Liver (tissue), 9 donors: Measurements from ENCODE around the gene USP9X. TPM values are rescaled to one million over a fixed set of nuclear protein-coding genes. Genes with fewer than 3 reads are reported as not detected.

Source experiments
- DNase-seq: peaks from one replicate; pipeline ENCODE4 v3.0.0-alpha.2; 2017; ENCODE audit warnings: low spot score
- H3K27ac ChIP-seq, 2 donors: one replicate each; pipeline ENCODE4 v1.7.0; 2013; ENCODE audit warnings: inconsistent platforms in 2 of 2, low read length in 2 of 2, control low read depth in 1 of 2, low read depth in 1 of 2, mild to moderate bottlenecking in 1 of 2
- H3K27me3 ChIP-seq, 4 donors: one replicate each; pipeline versions ENCODE4 v1.6.1 to v1.7.0; 2013; ENCODE audit warnings: low read length in 3 of 4, inconsistent platforms in 1 of 4, mild to moderate bottlenecking in 1 of 4, moderate library complexity in 1 of 4; ENCODE audit not compliant: control insufficient read depth in 4 of 4, insufficient read depth in 4 of 4
- H3K36me3 ChIP-seq, 4 donors: one replicate each; pipeline versions ENCODE4 v1.6.1 to v1.7.0; 2013; ENCODE audit warnings: low read length in 3 of 4, mild to moderate bottlenecking in 3 of 4, low read depth in 1 of 4, moderate library complexity in 1 of 4; ENCODE audit not compliant: control insufficient read depth in 4 of 4, insufficient read depth in 3 of 4
- H3K4me1 ChIP-seq, 4 donors: one replicate each; pipeline versions ENCODE4 v1.6.1 to v1.7.0; 2013; ENCODE audit warnings: low read length in 3 of 4, mild to moderate bottlenecking in 3 of 4, moderate library complexity in 1 of 4; ENCODE audit not compliant: control insufficient read depth in 4 of 4, insufficient read depth in 4 of 4
- H3K4me3 ChIP-seq, 3 donors: one replicate each; pipeline versions ENCODE4 v1.6.1 to v1.7.0; 2013; ENCODE audit warnings: low read length in 3 of 3, control low read depth in 1 of 3, low read depth in 1 of 3, mild to moderate bottlenecking in 1 of 3
- H3K9ac ChIP-seq, 2 donors: one replicate each; pipeline ENCODE4 v1.7.0; 2013; ENCODE audit warnings: low read length in 2 of 2, mild to moderate bottlenecking in 2 of 2, moderate library complexity in 2 of 2, control low read depth in 1 of 2, low read depth in 1 of 2
- H3K9me3 ChIP-seq, 4 donors: one replicate each; pipeline versions ENCODE4 v1.6.1 to v1.7.0; 2013; ENCODE audit warnings: low read length in 3 of 4; ENCODE audit not compliant: control insufficient read depth in 4 of 4
- FOXA1 ChIP-seq: IDR thresholded peaks from 2 replicates; pipeline ENCODE4 v1.6.1; 2016; ENCODE audit warnings: antibody characterized with exemption
- GABPA ChIP-seq, 2 donors: IDR thresholded peaks in 1 of 2; conservative IDR thresholded peaks in 1 of 2; 2 replicates each; pipeline ENCODE4 v1.6.1; 2016; ENCODE audit warnings: antibody characterized with exemption in 2 of 2, mild to moderate bottlenecking in 1 of 2, moderate library complexity in 1 of 2
- HNF4A ChIP-seq, 2 donors: conservative IDR thresholded peaks; 2 replicates each; pipeline ENCODE4 v1.6.1; 2016; ENCODE audit warnings: antibody characterized with exemption in 2 of 2, mild to moderate bottlenecking in 2 of 2
- HNF4G ChIP-seq: IDR thresholded peaks from 2 replicates; pipeline ENCODE4 v1.6.1; 2016; ENCODE audit warnings: antibody characterized with exemption
- JUND ChIP-seq, 2 donors: IDR thresholded peaks; 2 replicates each; pipeline ENCODE4 v1.6.1; 2016; ENCODE audit warnings: antibody characterized with exemption in 2 of 2
- NR2F2 ChIP-seq: IDR thresholded peaks from 2 replicates; pipeline ENCODE4 v1.6.1; 2016; ENCODE audit warnings: antibody characterized with exemption
- RAD21 ChIP-seq, 2 donors: IDR thresholded peaks; 2 replicates each; pipeline ENCODE4 v1.6.1; 2016; ENCODE audit warnings: antibody characterized with exemption in 2 of 2, mild to moderate bottlenecking in 2 of 2
- RXRA ChIP-seq, 2 donors: IDR thresholded peaks; 2 replicates each; pipeline ENCODE4 v1.6.1; 2017 to 2018; ENCODE audit warnings: antibody characterized with exemption in 2 of 2, mild to moderate bottlenecking in 1 of 2
- SP1 ChIP-seq: IDR thresholded peaks from 2 replicates; pipeline ENCODE4 v1.6.1; 2018; ENCODE audit warnings: antibody characterized with exemption, mild to moderate bottlenecking
- TAF1 ChIP-seq: conservative IDR thresholded peaks from 2 replicates; pipeline ENCODE4 v1.6.1; 2016; ENCODE audit warnings: antibody characterized with exemption, mild to moderate bottlenecking
- WGBS: extraction: QIAGEN DNeasy Blood & Tissue Kit; methylation state at CpG from one replicate; pipeline ENCODE4 v1.1.7; 2013; 5-methylcytosine and 5-hydroxymethylcytosine counted together
- polyA plus RNA-seq, 2 donors: library from polyadenylated mRNA; stranded (reverse) in 1 of 2; unstranded in 1 of 2; fragments of 200-250 nt in 1 of 2; fragments of >200 nt in 1 of 2; fragmentation: Nextera tagmentation in 1 of 2; extraction: Ambion mirVana in 1 of 2; gene quantifications; one replicate each; pipeline versions ENCODE4 v1.2.1 to v1.2.3, GENCODE V29; 2013 to 2015
- total RNA-seq, 2 donors: library from RNA; depleted of rRNA; stranded (reverse); fragments of >200 nt; gene quantifications; one replicate each; pipeline ENCODE4 v1.2.3, GENCODE V29; 2014
- TF ChIP-seq, protein P1 (sequence below): IDR thresholded peaks from 2 replicates; pipeline ENCODE4 v1.6.1; 2016; ENCODE audit warnings: antibody characterized with exemption
- TF ChIP-seq, protein P2 (sequence below): IDR thresholded peaks from 2 replicates; pipeline ENCODE4 v1.6.1; 2016; ENCODE audit warnings: antibody characterized with exemption, mild to moderate bottlenecking
- TF ChIP-seq, protein P3 (sequence below): fragments of 150-350 bp; IDR thresholded peaks from 2 replicates; pipeline ENCODE4 v1.5.1; 2017; ENCODE audit warnings: improper control_type of control experiment, low read depth, low read length; ENCODE audit not compliant: missing input control
- TF ChIP-seq, protein P4 (sequence below): IDR thresholded peaks from 2 replicates; pipeline ENCODE4 v1.6.1; 2016; ENCODE audit warnings: antibody characterized with exemption
- donor health status: healthy.
- donor health status: healthy.
- donor health status: healthy.
- donor health status: healthy.
- donor health status: healthy.

Gene USP9X
- total and polyA plus RNA-seq, 4 donors, result 13.4 to 117 (median 60.9) TPM

DNA sequence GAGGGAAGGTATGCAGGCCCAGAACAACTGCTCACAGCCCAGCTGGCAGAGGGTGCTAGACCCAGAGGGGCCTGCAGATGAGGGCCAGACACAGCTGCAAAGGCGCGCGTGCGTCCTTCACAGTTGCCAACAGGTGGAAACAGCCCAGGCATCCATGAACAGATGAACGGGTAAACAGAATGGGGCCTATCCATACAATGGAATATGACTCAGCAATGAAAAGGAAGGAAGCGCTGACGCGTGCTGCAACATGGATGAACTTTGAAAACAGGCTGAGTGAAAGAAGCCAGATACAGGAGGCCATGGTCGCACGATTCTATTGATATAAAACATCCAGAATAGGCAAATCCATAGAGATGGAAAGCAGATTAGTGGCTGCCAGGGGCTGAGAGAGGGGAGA is 165.6 kb downstream of the USP9X start:
- Histone ChIP-seq H3K27ac (no peak overlapping the region), H3K4me1 (peaks cover 0 to 6% (median 2%) of the 10 kb centered on the region in 4 donors), H3K4me3 (no peak overlapping the region), H3K9me3 (no peaks in the 10 kb centered on the region), H3K9ac (no peak overlapping the region), H3K27me3 (no peaks in the 10 kb centered on the region), H3K36me3 (no peaks in the 10 kb centered on the region)
- 94% methylated on average over 10 of the region's 10 CpGs for WGBS
- TF ChIP-seq HNF4A (conservative IDR thresholded peaks at IDR 0.05) (no peak), SP1 (no peak), GABPA (IDR thresholded peaks at IDR 0.05 in 1 of 2, conservative IDR thresholded peaks at IDR 0.05 in 1 of 2) (no peak), FOXA1 (no peak), NR2F2 (no peak), RXRA (IDR thresholded peaks at IDR 0.05) (no peak), RAD21 (IDR thresholded peaks at IDR 0.05) (no peak), TAF1 (no peak), HNF4G (no peak), JUND (IDR thresholded peaks at IDR 0.05) (no peak)
- TF ChIP-seq, protein P1, sequence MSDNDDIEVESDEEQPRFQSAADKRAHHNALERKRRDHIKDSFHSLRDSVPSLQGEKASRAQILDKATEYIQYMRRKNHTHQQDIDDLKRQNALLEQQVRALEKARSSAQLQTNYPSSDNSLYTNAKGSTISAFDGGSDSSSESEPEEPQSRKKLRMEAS, result no peak
- TF ChIP-seq, protein P2, sequence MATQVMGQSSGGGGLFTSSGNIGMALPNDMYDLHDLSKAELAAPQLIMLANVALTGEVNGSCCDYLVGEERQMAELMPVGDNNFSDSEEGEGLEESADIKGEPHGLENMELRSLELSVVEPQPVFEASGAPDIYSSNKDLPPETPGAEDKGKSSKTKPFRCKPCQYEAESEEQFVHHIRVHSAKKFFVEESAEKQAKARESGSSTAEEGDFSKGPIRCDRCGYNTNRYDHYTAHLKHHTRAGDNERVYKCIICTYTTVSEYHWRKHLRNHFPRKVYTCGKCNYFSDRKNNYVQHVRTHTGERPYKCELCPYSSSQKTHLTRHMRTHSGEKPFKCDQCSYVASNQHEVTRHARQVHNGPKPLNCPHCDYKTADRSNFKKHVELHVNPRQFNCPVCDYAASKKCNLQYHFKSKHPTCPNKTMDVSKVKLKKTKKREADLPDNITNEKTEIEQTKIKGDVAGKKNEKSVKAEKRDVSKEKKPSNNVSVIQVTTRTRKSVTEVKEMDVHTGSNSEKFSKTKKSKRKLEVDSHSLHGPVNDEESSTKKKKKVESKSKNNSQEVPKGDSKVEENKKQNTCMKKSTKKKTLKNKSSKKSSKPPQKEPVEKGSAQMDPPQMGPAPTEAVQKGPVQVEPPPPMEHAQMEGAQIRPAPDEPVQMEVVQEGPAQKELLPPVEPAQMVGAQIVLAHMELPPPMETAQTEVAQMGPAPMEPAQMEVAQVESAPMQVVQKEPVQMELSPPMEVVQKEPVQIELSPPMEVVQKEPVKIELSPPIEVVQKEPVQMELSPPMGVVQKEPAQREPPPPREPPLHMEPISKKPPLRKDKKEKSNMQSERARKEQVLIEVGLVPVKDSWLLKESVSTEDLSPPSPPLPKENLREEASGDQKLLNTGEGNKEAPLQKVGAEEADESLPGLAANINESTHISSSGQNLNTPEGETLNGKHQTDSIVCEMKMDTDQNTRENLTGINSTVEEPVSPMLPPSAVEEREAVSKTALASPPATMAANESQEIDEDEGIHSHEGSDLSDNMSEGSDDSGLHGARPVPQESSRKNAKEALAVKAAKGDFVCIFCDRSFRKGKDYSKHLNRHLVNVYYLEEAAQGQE, result no peak
- TF ChIP-seq, protein P3, sequence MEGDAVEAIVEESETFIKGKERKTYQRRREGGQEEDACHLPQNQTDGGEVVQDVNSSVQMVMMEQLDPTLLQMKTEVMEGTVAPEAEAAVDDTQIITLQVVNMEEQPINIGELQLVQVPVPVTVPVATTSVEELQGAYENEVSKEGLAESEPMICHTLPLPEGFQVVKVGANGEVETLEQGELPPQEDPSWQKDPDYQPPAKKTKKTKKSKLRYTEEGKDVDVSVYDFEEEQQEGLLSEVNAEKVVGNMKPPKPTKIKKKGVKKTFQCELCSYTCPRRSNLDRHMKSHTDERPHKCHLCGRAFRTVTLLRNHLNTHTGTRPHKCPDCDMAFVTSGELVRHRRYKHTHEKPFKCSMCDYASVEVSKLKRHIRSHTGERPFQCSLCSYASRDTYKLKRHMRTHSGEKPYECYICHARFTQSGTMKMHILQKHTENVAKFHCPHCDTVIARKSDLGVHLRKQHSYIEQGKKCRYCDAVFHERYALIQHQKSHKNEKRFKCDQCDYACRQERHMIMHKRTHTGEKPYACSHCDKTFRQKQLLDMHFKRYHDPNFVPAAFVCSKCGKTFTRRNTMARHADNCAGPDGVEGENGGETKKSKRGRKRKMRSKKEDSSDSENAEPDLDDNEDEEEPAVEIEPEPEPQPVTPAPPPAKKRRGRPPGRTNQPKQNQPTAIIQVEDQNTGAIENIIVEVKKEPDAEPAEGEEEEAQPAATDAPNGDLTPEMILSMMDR, result no peak
- TF ChIP-seq, protein P4, sequence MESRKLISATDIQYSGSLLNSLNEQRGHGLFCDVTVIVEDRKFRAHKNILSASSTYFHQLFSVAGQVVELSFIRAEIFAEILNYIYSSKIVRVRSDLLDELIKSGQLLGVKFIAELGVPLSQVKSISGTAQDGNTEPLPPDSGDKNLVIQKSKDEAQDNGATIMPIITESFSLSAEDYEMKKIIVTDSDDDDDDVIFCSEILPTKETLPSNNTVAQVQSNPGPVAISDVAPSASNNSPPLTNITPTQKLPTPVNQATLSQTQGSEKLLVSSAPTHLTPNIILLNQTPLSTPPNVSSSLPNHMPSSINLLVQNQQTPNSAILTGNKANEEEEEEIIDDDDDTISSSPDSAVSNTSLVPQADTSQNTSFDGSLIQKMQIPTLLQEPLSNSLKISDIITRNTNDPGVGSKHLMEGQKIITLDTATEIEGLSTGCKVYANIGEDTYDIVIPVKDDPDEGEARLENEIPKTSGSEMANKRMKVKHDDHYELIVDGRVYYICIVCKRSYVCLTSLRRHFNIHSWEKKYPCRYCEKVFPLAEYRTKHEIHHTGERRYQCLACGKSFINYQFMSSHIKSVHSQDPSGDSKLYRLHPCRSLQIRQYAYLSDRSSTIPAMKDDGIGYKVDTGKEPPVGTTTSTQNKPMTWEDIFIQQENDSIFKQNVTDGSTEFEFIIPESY, result no peak
- DNase-seq, result no peak

DNA sequence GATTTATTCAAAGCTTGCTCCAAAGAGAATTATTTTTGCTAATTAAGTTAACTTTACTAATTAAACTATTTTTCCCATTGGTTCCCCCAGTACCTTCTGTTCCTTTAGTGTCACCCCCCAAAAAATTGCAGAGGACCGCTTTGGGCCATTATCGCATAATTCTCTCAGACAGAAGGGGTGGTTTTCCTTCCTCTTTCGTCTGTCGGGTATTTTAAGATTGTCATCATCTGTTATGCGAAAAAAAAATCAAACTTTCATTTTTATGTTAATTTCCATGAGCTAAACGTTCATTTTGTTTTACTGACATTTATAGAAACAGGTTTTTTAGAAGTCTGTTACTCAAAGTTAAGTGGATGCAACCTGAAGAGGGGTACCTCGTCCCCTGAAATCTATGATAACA is 172.6 kb downstream of the USP9X start:
- DNase-seq, result no peak
- no peak for TF ChIP-seq RAD21 (IDR thresholded peaks at IDR 0.05)
- Histone ChIP-seq H3K36me3 (no peaks in the 10 kb centered on the region), H3K9me3 (no peaks in the 10 kb centered on the region), H3K4me3 (no peak overlapping the region), H3K9ac (no peak overlapping the region), H3K27me3 (no peaks in the 10 kb centered on the region), H3K4me1 (peaks cover 0 to 6% (median 2%) of the 10 kb centered on the region in 4 donors), H3K27ac (no peak overlapping the region)
- 71% methylated on average over 7 of the region's 7 CpGs for WGBS
